GM18951 (cell line): ENCODE data around the gene IFT80.

Source experiments
- POLR2A ChIP-seq: IDR thresholded peaks from 4 replicates; pipeline ENCODE4 v1.6.1; 2011; ENCODE audit warnings: mild to moderate bottlenecking; ENCODE audit not compliant: insufficient read length, insufficient read depth; ENCODE audit errors: extremely low read depth
- in situ Hi-C: fragments of 300-500 bp; cut with MboI; formaldehyde crosslinking; loops from one replicate; pipeline ENCODE4 v1.12.0; 2022; ENCODE audit warnings: low sequenced_read_pairs, mixed read lengths, inconsistent platforms; ENCODE audit not compliant: unreplicated experiment

IFT80 gene

GRCh38 chr3:160409812-160410610 is 11.0 kb upstream of the IFT80 start:
- TF ChIP-seq POLR2A = no peak
- in situ Hi-C loops = no loop called here

GRCh38 chr3:160403796-160404470 is 4.9 kb upstream of the IFT80 start:
- in situ Hi-C loops = no loop called here
- TF ChIP-seq POLR2A = no peak

- no peak for TF ChIP-seq POLR2A
- in situ Hi-C loops = no loop called here
Observed at GRCh38 chr3:160403028-160403545, 4.1 kb upstream of the IFT80 start.

GRCh38 chr3:160402221-160403027 is 3.4 kb upstream of the IFT80 start:
- TF ChIP-seq POLR2A = no peak
- in situ Hi-C loops = no loop called here

- in situ Hi-C loops = no loop called here
- TF ChIP-seq POLR2A = no peak
Observed at GRCh38 chr3:160401291-160402095, 2.5 kb upstream of the IFT80 start.

GRCh38 chr3:160400702-160401150 is 1.7 kb upstream of the IFT80 start:
- no peak for TF ChIP-seq POLR2A
- in situ Hi-C loops = no loop called here

- in situ Hi-C loops = no loop called here
- no peak for TF ChIP-seq POLR2A
Observed at GRCh38 chr3:160400030-160400701, 1.1 kb upstream of the IFT80 start.

GRCh38 chr3:160398820-160399124 is 253 bp downstream of the IFT80 start:
- in situ Hi-C loops = no loop called here
- TF ChIP-seq POLR2A = no peak

GRCh38 chr3:160395297-160395696 is 3.7 kb downstream of the IFT80 start:
- TF ChIP-seq POLR2A = no peak
- in situ Hi-C loops = no loop called here

- no peak for TF ChIP-seq POLR2A
Observed at GRCh38 chr3:160394009-160394392, 5.0 kb downstream of the IFT80 start.

GRCh38 chr3:160393346-160394008 is 5.5 kb downstream of the IFT80 start:
- TF ChIP-seq POLR2A = no peak
- in situ Hi-C loops = no loop called here

More at GRCh38 chr3:160394009-160394392, 5.0 kb downstream of the IFT80 start:
- in situ Hi-C loops = no loop called here
